SK-N-SH treated with all-trans-retinoic acid at 6 μM for 48 hours (cell line): Measurements from ENCODE around the gene THUMPD1.

Source experiments
- ARNTL ChIP-seq: fragments of 450-650 bp; formaldehyde crosslinking; IDR thresholded peaks from 2 replicates; pipeline ENCODE4 v1.5.0; 2020; ENCODE audit warnings: low read depth, mild to moderate bottlenecking, moderate library complexity, borderline replicate concordance
- GLIS3 ChIP-seq: fragments of 250-450 bp; sonication (Bioruptor Pico); IDR thresholded peaks from 2 replicates; pipeline ENCODE4 v1.5.0; 2020; ENCODE audit warnings: mild to moderate bottlenecking, moderate library complexity
- SNAI2 ChIP-seq: fragments of 250-450 bp; sonication (Bioruptor Pico); IDR thresholded peaks from 2 replicates; pipeline ENCODE4 v1.5.0; 2020; ENCODE audit warnings: mild to moderate bottlenecking, moderate library complexity
- ZFP3 ChIP-seq: fragments of 250-450 bp; sonication (Bioruptor Pico); IDR thresholded peaks from 2 replicates; pipeline ENCODE4 v1.5.0; 2020; ENCODE audit warnings: mild to moderate bottlenecking, moderate library complexity
- ZFP30 ChIP-seq: fragments of 450-650 bp; formaldehyde crosslinking; IDR thresholded peaks from 2 replicates; pipeline ENCODE4 v1.5.0; 2022; ENCODE audit warnings: mild to moderate bottlenecking, moderate library complexity
- ZNF70 ChIP-seq: fragments of 450-650 bp; formaldehyde crosslinking; IDR thresholded peaks from 2 replicates; pipeline ENCODE4 v1.5.0; 2020; ENCODE audit warnings: mild to moderate bottlenecking, moderate library complexity
- TF ChIP-seq, protein P1 (sequence below): fragments of 250-450 bp; sonication (Bioruptor Pico); IDR thresholded peaks from 2 replicates; pipeline ENCODE4 v1.8.0; 2020; ENCODE audit warnings: mild to moderate bottlenecking, moderate library complexity, borderline replicate concordance
- TF ChIP-seq, protein P2 (sequence below): fragments of 250-450 bp; sonication (Bioruptor Pico); IDR thresholded peaks from 2 replicates; pipeline ENCODE4 v1.5.1; 2020; ENCODE audit warnings: low read depth, mild to moderate bottlenecking, moderate library complexity

- TF ChIP-seq, protein P1, sequence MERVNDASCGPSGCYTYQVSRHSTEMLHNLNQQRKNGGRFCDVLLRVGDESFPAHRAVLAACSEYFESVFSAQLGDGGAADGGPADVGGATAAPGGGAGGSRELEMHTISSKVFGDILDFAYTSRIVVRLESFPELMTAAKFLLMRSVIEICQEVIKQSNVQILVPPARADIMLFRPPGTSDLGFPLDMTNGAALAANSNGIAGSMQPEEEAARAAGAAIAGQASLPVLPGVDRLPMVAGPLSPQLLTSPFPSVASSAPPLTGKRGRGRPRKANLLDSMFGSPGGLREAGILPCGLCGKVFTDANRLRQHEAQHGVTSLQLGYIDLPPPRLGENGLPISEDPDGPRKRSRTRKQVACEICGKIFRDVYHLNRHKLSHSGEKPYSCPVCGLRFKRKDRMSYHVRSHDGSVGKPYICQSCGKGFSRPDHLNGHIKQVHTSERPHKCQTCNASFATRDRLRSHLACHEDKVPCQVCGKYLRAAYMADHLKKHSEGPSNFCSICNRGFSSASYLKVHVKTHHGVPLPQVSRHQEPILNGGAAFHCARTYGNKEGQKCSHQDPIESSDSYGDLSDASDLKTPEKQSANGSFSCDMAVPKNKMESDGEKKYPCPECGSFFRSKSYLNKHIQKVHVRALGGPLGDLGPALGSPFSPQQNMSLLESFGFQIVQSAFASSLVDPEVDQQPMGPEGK (CRISPR knock-in tag): no peak
- TF ChIP-seq ZNF70 (CRISPR knock-in tag) (no peak), GLIS3 (CRISPR knock-in tag) (no peak), ARNTL (CRISPR knock-in tag) (no peak), ZFP3 (CRISPR knock-in tag) (no peak), ZFP30 (CRISPR knock-in tag) (no peak), SNAI2 (CRISPR knock-in tag) (no peak)
- TF ChIP-seq, protein P2, sequence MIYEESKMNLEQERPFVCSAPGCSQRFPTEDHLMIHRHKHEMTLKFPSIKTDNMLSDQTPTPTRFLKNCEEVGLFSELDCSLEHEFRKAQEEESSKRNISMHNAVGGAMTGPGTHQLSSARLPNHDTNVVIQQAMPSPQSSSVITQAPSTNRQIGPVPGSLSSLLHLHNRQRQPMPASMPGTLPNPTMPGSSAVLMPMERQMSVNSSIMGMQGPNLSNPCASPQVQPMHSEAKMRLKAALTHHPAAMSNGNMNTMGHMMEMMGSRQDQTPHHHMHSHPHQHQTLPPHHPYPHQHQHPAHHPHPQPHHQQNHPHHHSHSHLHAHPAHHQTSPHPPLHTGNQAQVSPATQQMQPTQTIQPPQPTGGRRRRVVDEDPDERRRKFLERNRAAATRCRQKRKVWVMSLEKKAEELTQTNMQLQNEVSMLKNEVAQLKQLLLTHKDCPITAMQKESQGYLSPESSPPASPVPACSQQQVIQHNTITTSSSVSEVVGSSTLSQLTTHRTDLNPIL: no peak
Measured at GRCh38 chr16:20768121-20768520, 26.5 kb upstream of the THUMPD1 start.
